PC-3 (cell line): ENCODE results near the gene ARHGAP25. TPM values are rescaled to one million over a fixed set of nuclear protein-coding genes. Genes with fewer than 3 reads are reported as not detected.

ENCODE experiments used
- ATAC-seq: fragments of 200-7000 bp; cut with Tn5 transposase; 2 replicates; pipeline ENCODE4 v1.9.1; 2020; ENCODE audit warnings: mild to moderate bottlenecking, moderate library complexity
- BruUV-seq: library from RNA; stranded (reverse); fragments of 400-500 nt; replicated peaks from 2 replicates; lab custom pipeline; 2021; lab: Mats Ljungman, UMichigan
- CTCF ChIA-PET: fragments of 300-600 bp; sonication (Branson Sonifier 250); formaldehyde crosslinking; loops from one replicate; lab custom pipeline; 2022; ENCODE audit warnings: antibody characterized with exemption; lab: Charles Lee
- POLR2A ChIA-PET: fragments of 300-600 bp; sonication (Branson Sonifier 250); formaldehyde crosslinking; loops from one replicate; lab custom pipeline; 2022; ENCODE audit warnings: antibody characterized with exemption; ENCODE audit not compliant: unreplicated experiment; lab: Charles Lee
- DNase-seq: peaks from one replicate; pipeline ENCODE4 v3.0.0-alpha.2; 2015
- H2AFZ ChIP-seq: fragments of 300-600 bp; sonication (generic); 2 replicates; pipeline ENCODE4 v1.6.0; 2016; ENCODE audit warnings: antibody characterized with exemption, low read length
- H3F3A ChIP-seq: fragments of 300-600 bp; sonication (generic); one replicate; pipeline ENCODE4 v1.6.0; 2017; ENCODE audit warnings: antibody characterized with exemption, low read length, control low read depth, mild to moderate bottlenecking; ENCODE audit not compliant: unreplicated experiment
- H3K27ac ChIP-seq: fragments of 300-600 bp; sonication (generic); 2 replicates; pipeline ENCODE4 v1.5.1; 2016; ENCODE audit warnings: mild to moderate bottlenecking, low read length
- H3K27me3 ChIP-seq: fragments of 300-600 bp; sonication (generic); 2 replicates; pipeline ENCODE4 v1.6.1; 2016; ENCODE audit warnings: low read length, mixed read lengths
- H3K36me3 ChIP-seq: fragments of 300-600 bp; sonication (generic); 2 replicates; pipeline ENCODE4 v1.6.1; 2016; ENCODE audit warnings: low read depth, mixed run types, low read length, mixed read lengths
- H3K4me1 ChIP-seq: fragments of 300-600 bp; sonication (generic); 2 replicates; pipeline ENCODE4 v1.5.1; 2016; ENCODE audit warnings: low read length; ENCODE audit not compliant: insufficient read depth
- H3K4me2 ChIP-seq: fragments of 300-600 bp; sonication (generic); 2 replicates; pipeline ENCODE4 v1.6.0; 2016; ENCODE audit warnings: low read length
- H3K4me3 ChIP-seq: fragments of 300-600 bp; sonication (generic); 2 replicates; pipeline ENCODE4 v1.5.1; 2016; ENCODE audit warnings: mild to moderate bottlenecking, low read length, mixed read lengths
- H3K79me2 ChIP-seq: fragments of 300-600 bp; sonication (generic); 2 replicates; pipeline ENCODE4 v1.6.1; 2017; ENCODE audit warnings: low read length, mixed read lengths
- H3K9ac ChIP-seq: fragments of 300-600 bp; sonication (generic); 2 replicates; pipeline ENCODE4 v1.6.0; 2016; ENCODE audit warnings: mild to moderate bottlenecking, low read length
- H3K9me2 ChIP-seq: fragments of 300-600 bp; sonication (generic); replicated peaks from 2 replicates; pipeline ENCODE4 v1.6.1; 2016; ENCODE audit warnings: mixed run types, low read length, mixed read lengths
- H3K9me3 ChIP-seq: fragments of 300-600 bp; sonication (generic); 2 replicates; pipeline ENCODE4 v1.6.1; 2016; ENCODE audit warnings: low read length, mixed read lengths
- H4K20me1 ChIP-seq: fragments of 300-600 bp; sonication (generic); 2 replicates; pipeline ENCODE4 v1.6.1; 2016; ENCODE audit warnings: low read length, mixed read lengths
- EZH2 ChIP-seq: fragments of 300-600 bp; sonication (generic); IDR thresholded peaks from one replicate; pipeline ENCODE4 v1.6.1; 2017; ENCODE audit warnings: antibody characterized with exemption, mild to moderate bottlenecking, low read length; ENCODE audit not compliant: unreplicated experiment
- EZH2phosphoT487 ChIP-seq: fragments of 300-600 bp; sonication (generic); IDR thresholded peaks from 2 replicates; pipeline ENCODE4 v1.6.1; 2018; ENCODE audit warnings: mild to moderate bottlenecking, antibody characterized with exemption, low read length, borderline replicate concordance
- intact Hi-C: fragments of 100-400 bp; cut with micrococcal nuclease; formaldehyde crosslinking; loops from 2 replicates; pipeline ENCODE4 v1.9.0; 2023
- total RNA-seq: library from RNA; depleted of rRNA; stranded (reverse); fragments of >200 nt; gene quantifications from 2 replicates; pipeline ENCODE4 v1.2.3, GENCODE V29; 2014
- TF ChIP-seq, protein P1 (sequence below): fragments of 300-600 bp; sonication (generic); conservative IDR thresholded peaks from 2 replicates; pipeline ENCODE4 v1.5.1; 2017; ENCODE audit warnings: antibody characterized with exemption, low read depth, mild to moderate bottlenecking, low read length

Gene ARHGAP25
- total RNA-seq, 1 experiment from 2014 or later: not detected

DNA sequence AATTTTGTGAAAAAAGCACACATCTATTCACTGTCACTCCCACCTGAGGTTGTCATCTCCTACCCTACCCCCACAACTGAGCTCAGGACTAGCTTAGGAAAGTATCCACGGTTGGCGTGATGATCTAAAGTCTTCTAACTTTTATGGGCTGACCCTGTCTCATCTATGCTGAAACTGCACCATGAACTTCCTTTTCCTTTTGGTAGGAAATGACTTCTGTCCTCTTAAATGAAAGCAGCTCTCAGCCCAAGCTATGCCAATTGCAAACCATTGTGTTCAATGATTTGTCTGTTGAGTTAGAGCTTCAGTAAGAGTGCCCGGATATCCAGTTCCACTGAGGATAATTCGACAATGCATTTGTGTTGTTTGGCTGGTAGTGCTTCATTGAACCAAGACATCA lies 52.7 kb downstream of the ARHGAP25 start:
- H3K9me2 ChIP-seq: no peaks in the 10 kb centered on the region
- no peaks in the 10 kb centered on the region for H3K9me3 ChIP-seq
- no peak for ATAC-seq
- no peak overlapping the region for H3K4me2 ChIP-seq
- H3F3A ChIP-seq: no peaks in the 10 kb centered on the region
- no TSS peak for BruUV-seq
- intact Hi-C loops: no loop called here
- no peak overlapping the region for H2AFZ ChIP-seq
- no peaks in the 10 kb centered on the region for H3K36me3 ChIP-seq
- TF ChIP-seq EZH2phosphoT487: no peak
- TF ChIP-seq, protein P1, sequence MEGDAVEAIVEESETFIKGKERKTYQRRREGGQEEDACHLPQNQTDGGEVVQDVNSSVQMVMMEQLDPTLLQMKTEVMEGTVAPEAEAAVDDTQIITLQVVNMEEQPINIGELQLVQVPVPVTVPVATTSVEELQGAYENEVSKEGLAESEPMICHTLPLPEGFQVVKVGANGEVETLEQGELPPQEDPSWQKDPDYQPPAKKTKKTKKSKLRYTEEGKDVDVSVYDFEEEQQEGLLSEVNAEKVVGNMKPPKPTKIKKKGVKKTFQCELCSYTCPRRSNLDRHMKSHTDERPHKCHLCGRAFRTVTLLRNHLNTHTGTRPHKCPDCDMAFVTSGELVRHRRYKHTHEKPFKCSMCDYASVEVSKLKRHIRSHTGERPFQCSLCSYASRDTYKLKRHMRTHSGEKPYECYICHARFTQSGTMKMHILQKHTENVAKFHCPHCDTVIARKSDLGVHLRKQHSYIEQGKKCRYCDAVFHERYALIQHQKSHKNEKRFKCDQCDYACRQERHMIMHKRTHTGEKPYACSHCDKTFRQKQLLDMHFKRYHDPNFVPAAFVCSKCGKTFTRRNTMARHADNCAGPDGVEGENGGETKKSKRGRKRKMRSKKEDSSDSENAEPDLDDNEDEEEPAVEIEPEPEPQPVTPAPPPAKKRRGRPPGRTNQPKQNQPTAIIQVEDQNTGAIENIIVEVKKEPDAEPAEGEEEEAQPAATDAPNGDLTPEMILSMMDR: no peak
- no peak for TF ChIP-seq EZH2
- DNase-seq: no peak
- ChIA-PET CTCF (interaction anchor here (1.0 kb wide), 1 partner anchor 78 kb away, joined by 3 read pairs; no protein-coding TSS in a partner anchor), POLR2A (interaction anchor here (0.6 kb wide), 1 partner anchor 121 kb away, joined by 3 read pairs; no protein-coding TSS in a partner anchor)
- H3K9ac ChIP-seq: no peak overlapping the region
- no peaks in the 10 kb centered on the region for H4K20me1 ChIP-seq
- H3K4me3 ChIP-seq: no peak overlapping the region
- H3K4me1 ChIP-seq: no peaks in the 10 kb centered on the region
- H3K79me2 ChIP-seq: no peaks in the 10 kb centered on the region
- no peak overlapping the region for H3K27ac ChIP-seq
- H3K27me3 ChIP-seq: peaks cover 48% of the 10 kb centered on the region

DNA sequence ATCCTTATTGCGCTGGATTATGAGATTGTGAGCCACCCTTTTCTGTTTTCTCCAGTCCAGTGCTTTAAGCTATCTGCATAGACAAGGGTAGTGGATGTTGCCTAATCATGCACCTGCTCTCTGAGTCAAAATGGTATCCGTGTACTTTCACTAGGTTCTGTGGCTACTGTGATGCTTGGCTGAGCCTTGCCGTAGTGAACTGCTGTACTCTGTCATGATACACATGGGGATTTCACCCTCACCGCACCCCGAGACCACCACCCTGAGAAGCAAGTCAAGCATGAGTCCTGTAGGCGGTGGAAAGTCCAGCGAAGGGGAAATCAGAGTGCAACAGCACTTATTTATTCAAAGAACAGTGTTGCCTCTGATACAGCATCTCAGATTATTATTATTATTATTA lies 55.0 kb downstream of the ARHGAP25 start:
- ChIA-PET CTCF (no interaction called here), POLR2A (no interaction called here)
- no peaks in the 10 kb centered on the region for H3F3A ChIP-seq
- no peak overlapping the region for H3K4me3 ChIP-seq
- H3K27me3 ChIP-seq: peaks cover 40% of the 10 kb centered on the region
- no peak for ATAC-seq
- H3K9me3 ChIP-seq: no peaks in the 10 kb centered on the region
- no peaks in the 10 kb centered on the region for H3K9me2 ChIP-seq
- DNase-seq: no peak
- no peaks in the 10 kb centered on the region for H4K20me1 ChIP-seq
- no peaks in the 10 kb centered on the region for H3K36me3 ChIP-seq
- H3K9ac ChIP-seq: no peak overlapping the region
- no peak overlapping the region for H3K27ac ChIP-seq
- no peak overlapping the region for H2AFZ ChIP-seq
- no TSS peak for BruUV-seq
- no peaks in the 10 kb centered on the region for H3K79me2 ChIP-seq
- TF ChIP-seq, protein P1: no peak
- no peak for TF ChIP-seq EZH2
- TF ChIP-seq EZH2phosphoT487: no peak
- intact Hi-C loops: no loop called here
- no peaks in the 10 kb centered on the region for H3K4me1 ChIP-seq
- no peak overlapping the region for H3K4me2 ChIP-seq

GRCh38 chr2:68790600-68790999 lies 56.0 kb downstream of the ARHGAP25 start:
- ChIA-PET CTCF (interaction anchor here (0.8 kb wide), 1 partner anchor 39 kb away, joined by 6 read pairs; no protein-coding TSS in a partner anchor), POLR2A (no interaction called here)
- intact Hi-C loops: no loop called here
- DNase-seq: no peak
- Histone ChIP-seq H3F3A (no peaks in the 10 kb centered on the region), H4K20me1 (no peaks in the 10 kb centered on the region), H3K9me3 (no peaks in the 10 kb centered on the region), H3K4me1 (no peaks in the 10 kb centered on the region), H3K79me2 (no peaks in the 10 kb centered on the region), H3K9me2 (no peaks in the 10 kb centered on the region), H3K9ac (no peak overlapping the region), H3K4me2 (no peak overlapping the region), H3K36me3 (no peaks in the 10 kb centered on the region), H2AFZ (no peak overlapping the region), H3K27ac (no peak overlapping the region), H3K4me3 (no peak overlapping the region), H3K27me3 (peaks cover 31% of the 10 kb centered on the region)
- BruUV-seq: no TSS peak
- no peak for ATAC-seq
- TF ChIP-seq EZH2phosphoT487 (no peak), EZH2 (no peak)
- TF ChIP-seq, protein P1: no peak
